Measurements from ENCODE around the gene VWA5B1. TPM values are rescaled to one million over a fixed set of nuclear protein-coding genes. Genes with fewer than 3 reads are reported as not detected.

VWA5B1 gene
- total RNA-seq, 2 experiments from 2014 or later = not detected

DNA sequence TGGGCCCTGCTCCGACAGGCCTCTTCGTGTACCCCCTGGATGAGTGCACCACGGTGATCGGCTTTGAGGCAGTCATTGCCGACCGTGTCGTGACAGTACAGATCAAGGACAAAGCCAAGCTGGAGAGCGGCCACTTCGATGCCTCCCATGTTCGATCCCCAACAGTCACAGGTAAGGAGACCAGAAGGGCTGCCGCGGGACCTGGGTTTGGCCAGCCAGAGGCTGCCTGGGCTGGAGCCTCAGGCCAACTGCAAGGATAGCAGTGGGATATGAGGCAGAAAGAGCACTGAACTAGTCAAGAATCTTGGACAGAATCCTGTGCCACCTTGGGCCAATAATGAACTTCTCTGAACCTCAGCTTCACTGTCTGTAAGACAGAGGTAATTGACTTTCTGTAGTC lies 22.1 kb downstream of the VWA5B1 start:
- no peaks in the 10 kb centered on the region for H3K4me1 Mint-ChIP-seq (ENCODE audit: low read depth)
- peaks cover 6% of the 10 kb centered on the region for H3K27me3 Mint-ChIP-seq
- H3K9me3 Mint-ChIP-seq = no peaks in the 10 kb centered on the region
- TF ChIP-seq, protein P1, sequence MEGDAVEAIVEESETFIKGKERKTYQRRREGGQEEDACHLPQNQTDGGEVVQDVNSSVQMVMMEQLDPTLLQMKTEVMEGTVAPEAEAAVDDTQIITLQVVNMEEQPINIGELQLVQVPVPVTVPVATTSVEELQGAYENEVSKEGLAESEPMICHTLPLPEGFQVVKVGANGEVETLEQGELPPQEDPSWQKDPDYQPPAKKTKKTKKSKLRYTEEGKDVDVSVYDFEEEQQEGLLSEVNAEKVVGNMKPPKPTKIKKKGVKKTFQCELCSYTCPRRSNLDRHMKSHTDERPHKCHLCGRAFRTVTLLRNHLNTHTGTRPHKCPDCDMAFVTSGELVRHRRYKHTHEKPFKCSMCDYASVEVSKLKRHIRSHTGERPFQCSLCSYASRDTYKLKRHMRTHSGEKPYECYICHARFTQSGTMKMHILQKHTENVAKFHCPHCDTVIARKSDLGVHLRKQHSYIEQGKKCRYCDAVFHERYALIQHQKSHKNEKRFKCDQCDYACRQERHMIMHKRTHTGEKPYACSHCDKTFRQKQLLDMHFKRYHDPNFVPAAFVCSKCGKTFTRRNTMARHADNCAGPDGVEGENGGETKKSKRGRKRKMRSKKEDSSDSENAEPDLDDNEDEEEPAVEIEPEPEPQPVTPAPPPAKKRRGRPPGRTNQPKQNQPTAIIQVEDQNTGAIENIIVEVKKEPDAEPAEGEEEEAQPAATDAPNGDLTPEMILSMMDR (IDR thresholded peaks at IDR 0.05) = no peak
- no peak overlapping the region for H3K27ac Mint-ChIP-seq
- ATAC-seq (no peak), DNase-seq (no peak)
- no peaks in the 10 kb centered on the region for H3K36me3 Mint-ChIP-seq (ENCODE audit: low read depth)
- CTCF ChIA-PET = no interaction called here
- intact Hi-C loops (cut with micrococcal nuclease) = no loop called here
- no peak overlapping the region for H3K4me3 Mint-ChIP-seq
- POLR2A ChIA-PET = no interaction called here

DNA sequence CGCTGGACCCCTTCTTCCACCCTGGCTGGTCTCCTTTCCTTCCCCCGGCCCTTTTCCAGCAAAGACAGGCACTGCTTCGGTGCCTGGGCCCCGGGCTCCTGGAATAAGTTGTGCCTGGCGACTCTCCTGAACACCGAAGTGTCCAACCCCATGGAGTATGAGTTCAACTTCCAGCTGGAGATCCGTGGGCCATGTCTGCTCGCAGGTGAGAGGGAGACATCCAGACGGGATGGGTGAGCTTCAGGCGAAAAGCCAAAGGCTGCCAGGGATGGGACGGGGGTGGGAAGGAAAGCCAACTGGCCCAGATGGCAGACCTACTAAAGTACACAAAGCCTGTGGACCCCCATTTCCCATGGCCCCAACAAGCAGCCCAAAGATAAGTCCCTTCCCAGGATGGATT lies 26.8 kb downstream of the VWA5B1 start:
- POLR2A ChIA-PET = no interaction called here
- DNase-seq (no peak), ATAC-seq (no peak)
- Mint-ChIP-seq H3K4me3 (no peak overlapping the region), H3K27me3 (peaks cover 15% of the 10 kb centered on the region), H3K27ac (no peak overlapping the region), H3K9me3 (no peaks in the 10 kb centered on the region), H3K4me1 (ENCODE audit: low read depth) (peaks cover 16% of the 10 kb centered on the region), H3K36me3 (ENCODE audit: low read depth) (no peaks in the 10 kb centered on the region)
- TF ChIP-seq, protein P1 (IDR thresholded peaks at IDR 0.05) = no peak
- intact Hi-C loops (cut with micrococcal nuclease) = no loop called here
- CTCF ChIA-PET = interaction anchor here (0.6 to 1.2 kb wide), 3 partner anchors 21 to 44 kb away, joined by 3 to 4 read pairs (median 3); no protein-coding TSS in a partner anchor

DNA sequence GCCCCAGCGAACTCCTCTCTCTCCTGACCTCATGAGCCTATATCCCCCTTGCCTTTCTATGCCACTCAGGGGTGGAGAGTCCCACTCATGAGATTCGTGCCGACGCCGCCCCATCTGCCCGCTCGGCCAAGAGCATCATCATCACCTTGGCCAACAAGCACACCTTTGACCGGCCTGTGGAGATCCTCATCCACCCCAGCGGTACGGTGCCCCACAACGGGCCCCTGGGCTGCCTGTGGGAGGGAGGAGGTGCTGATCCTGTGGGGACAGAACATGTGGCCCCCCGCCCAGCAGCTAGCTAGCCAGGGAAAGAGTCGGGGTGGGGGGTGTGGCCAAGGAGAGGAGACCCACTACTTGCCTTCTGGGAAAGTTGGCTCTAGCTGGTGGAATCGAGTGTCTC lies 27.8 kb downstream of the VWA5B1 start:
- H3K27me3 Mint-ChIP-seq = peaks cover 18% of the 10 kb centered on the region
- H3K27ac Mint-ChIP-seq = no peak overlapping the region
- H3K9me3 Mint-ChIP-seq = no peaks in the 10 kb centered on the region
- ChIA-PET POLR2A (no interaction called here), CTCF (interaction anchor here (1.2 kb wide), 1 partner anchor 43 kb away, joined by 4 read pairs; no protein-coding TSS in a partner anchor)
- intact Hi-C loops (cut with micrococcal nuclease) = no loop called here
- TF ChIP-seq, protein P1 (IDR thresholded peaks at IDR 0.05) = no peak
- DNase-seq = no peak
- H3K4me3 Mint-ChIP-seq = no peak overlapping the region
- H3K4me1 Mint-ChIP-seq (ENCODE audit: low read depth) = peaks cover 23% of the 10 kb centered on the region
- no peaks in the 10 kb centered on the region for H3K36me3 Mint-ChIP-seq (ENCODE audit: low read depth)
- no peak for ATAC-seq

DNA sequence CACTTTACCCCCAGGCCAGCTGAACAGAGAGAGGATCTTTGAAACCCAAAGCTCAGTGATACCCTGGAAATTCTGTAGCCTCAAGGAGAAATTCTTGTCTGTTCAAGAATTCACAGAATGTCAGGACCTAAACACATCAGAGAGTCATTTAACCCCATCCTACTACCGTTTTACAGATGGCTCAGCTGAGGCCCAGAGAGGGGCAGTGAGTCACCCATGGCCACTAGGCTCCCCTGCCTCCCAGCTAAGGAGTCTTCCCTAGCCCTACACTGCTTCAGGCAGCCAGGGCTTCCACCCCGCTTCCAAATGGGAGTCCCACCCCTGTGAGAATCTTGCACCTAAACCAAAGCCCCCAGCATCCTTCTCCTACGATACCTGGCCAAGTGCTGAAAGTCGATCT lies 28.3 kb downstream of the VWA5B1 start:
- CTCF ChIA-PET = no interaction called here

DNA sequence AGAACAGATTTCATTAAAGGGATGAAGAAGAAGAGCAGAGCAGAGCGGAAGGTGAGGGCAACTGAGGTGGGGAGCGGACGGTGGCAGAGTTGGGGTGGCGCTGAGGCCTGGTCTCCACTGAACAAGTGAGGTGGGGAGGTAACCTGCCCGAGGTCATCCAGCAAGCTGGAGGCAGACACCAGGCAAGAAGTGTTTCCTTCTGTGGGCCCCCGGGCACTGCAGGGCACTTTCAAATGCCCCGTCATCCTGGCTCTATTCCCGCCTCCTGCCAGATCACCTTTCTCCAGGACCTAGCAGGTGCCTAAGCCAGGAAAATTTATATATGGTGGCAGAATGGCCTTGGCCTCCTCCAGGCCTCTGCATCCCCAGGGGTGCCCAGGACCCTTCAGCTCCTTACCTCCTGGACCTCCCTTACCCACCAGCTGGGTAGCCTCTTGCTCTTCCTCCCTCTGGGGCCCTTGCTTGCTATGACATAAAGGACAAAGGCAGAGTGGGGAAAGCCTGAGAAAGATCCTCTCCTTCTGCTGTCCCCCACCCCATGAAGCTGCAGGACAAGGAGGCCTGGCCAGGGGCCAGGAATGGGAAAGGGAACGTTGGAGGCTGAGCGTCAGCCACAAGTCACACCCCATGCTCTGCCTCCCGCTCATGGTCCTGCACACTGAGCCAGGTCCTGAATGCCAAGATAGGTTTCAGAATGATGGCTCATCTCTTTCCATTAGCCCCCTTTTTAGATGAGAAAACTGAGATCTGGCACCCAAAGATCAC lies 29.0 kb downstream of the VWA5B1 start:
- CTCF ChIA-PET = interaction anchor here (0.7 to 1.8 kb wide), 3 partner anchors 43 to 107 kb away, joined by 3 to 7 read pairs (median 6); no protein-coding TSS in a partner anchor
- no peaks in the 10 kb centered on the region for H3K36me3 Mint-ChIP-seq (ENCODE audit: low read depth)
- no peaks in the 10 kb centered on the region for H3K9me3 Mint-ChIP-seq
- H3K4me1 Mint-ChIP-seq (ENCODE audit: low read depth) = peaks cover 23% of the 10 kb centered on the region
- DNase-seq (no peak), ATAC-seq (no peak)
- intact Hi-C loops (cut with micrococcal nuclease) = no loop called here
- peaks cover 13% of the 10 kb centered on the region for H3K27me3 Mint-ChIP-seq
- H3K4me3 Mint-ChIP-seq = no peak overlapping the region
- TF ChIP-seq, protein P1 (IDR thresholded peaks at IDR 0.05) = no peak
- POLR2A ChIA-PET = interaction anchor here (0.9 kb wide), 1 partner anchor 12 kb away, joined by 4 read pairs; no protein-coding TSS in a partner anchor
- H3K27ac Mint-ChIP-seq = no peak overlapping the region

More for the DNA sequence above, 28.3 kb downstream of the VWA5B1 start:
- H3K4me3 Mint-ChIP-seq = no peak overlapping the region
- no peak overlapping the region for H3K27ac Mint-ChIP-seq
- ATAC-seq (no peak), DNase-seq (no peak)
- POLR2A ChIA-PET = no interaction called here
- intact Hi-C loops (cut with micrococcal nuclease) = no loop called here
- TF ChIP-seq, protein P1 (IDR thresholded peaks at IDR 0.05) = no peak
- H3K36me3 Mint-ChIP-seq (ENCODE audit: low read depth) = no peaks in the 10 kb centered on the region
- peaks cover 14% of the 10 kb centered on the region for H3K27me3 Mint-ChIP-seq
- H3K9me3 Mint-ChIP-seq = no peaks in the 10 kb centered on the region
- peaks cover 23% of the 10 kb centered on the region for H3K4me1 Mint-ChIP-seq (ENCODE audit: low read depth)
